Measurements from ENCODE around the gene IDH3G. TPM values are rescaled to one million over a fixed set of nuclear protein-coding genes. Genes with fewer than 3 reads are reported as not detected.
A peak's percentile ranks its signal among the peaks of the same experiment; 100 is the strongest.

Gene IDH3G
- total and polyA plus RNA-seq, 9 donors = 30.6 to 62.4 (median 53.9) TPM

GRCh38 chrX:153768311-153769157 is 25.6 kb downstream of the IDH3G start:
- H3K4me1 ChIP-seq (ENCODE audit: control insufficient read depth, insufficient read depth, low read length) = peaks cover 14% of the 10 kb centered on the region
- no peak overlapping the region for H3K4me3 ChIP-seq (ENCODE audit: low read length)
- 77% methylated on average over 18 of the region's 22 CpGs for WGBS (ENCODE audit: insufficient coverage)
- no peaks in the 10 kb centered on the region for H3K9me3 ChIP-seq (replicated peaks; ENCODE audit: control insufficient read depth, low read depth, low read length)
- no peak for DNase-seq
- H3K27me3 ChIP-seq (ENCODE audit: control insufficient read depth, insufficient read depth, low read length) = peaks cover 2% of the 10 kb centered on the region
- H3K36me3 ChIP-seq (ENCODE audit: control insufficient read depth, insufficient read depth, low read length) = no peaks in the 10 kb centered on the region
- no peak overlapping the region for H3K27ac ChIP-seq (ENCODE audit: low read length)

- Histone ChIP-seq H3K4me3 (ENCODE audit: low read length) (no peak overlapping the region), H3K9me3 (replicated peaks; ENCODE audit: control insufficient read depth, low read depth, low read length) (no peaks in the 10 kb centered on the region), H3K36me3 (ENCODE audit: control insufficient read depth, insufficient read depth, low read length) (no peaks in the 10 kb centered on the region), H3K27ac (ENCODE audit: low read length) (no peak overlapping the region), H3K4me1 (ENCODE audit: control insufficient read depth, insufficient read depth, low read length) (peaks cover 14% of the 10 kb centered on the region), H3K27me3 (ENCODE audit: control insufficient read depth, insufficient read depth, low read length) (peaks cover 2% of the 10 kb centered on the region)
- DNase-seq = no peak
- 91% methylated on average over 20 of the region's 20 CpGs for WGBS (ENCODE audit: insufficient coverage)
Measured at GRCh38 chrX:153767674-153768055, 26.5 kb downstream of the IDH3G start.

- no peak overlapping the region for H3K27ac ChIP-seq (ENCODE audit: low read length)
- DNase-seq = peak; percentile 2
- H3K27me3 ChIP-seq (ENCODE audit: control insufficient read depth, insufficient read depth, low read length) = peaks cover 2% of the 10 kb centered on the region
- peaks cover 14% of the 10 kb centered on the region for H3K4me1 ChIP-seq (ENCODE audit: control insufficient read depth, insufficient read depth, low read length)
- no peak overlapping the region for H3K4me3 ChIP-seq (ENCODE audit: low read length)
- no peaks in the 10 kb centered on the region for H3K9me3 ChIP-seq (replicated peaks; ENCODE audit: control insufficient read depth, low read depth, low read length)
- no peaks in the 10 kb centered on the region for H3K36me3 ChIP-seq (ENCODE audit: control insufficient read depth, insufficient read depth, low read length)
- 79% methylated on average over 56 of the region's 56 CpGs for WGBS (ENCODE audit: insufficient coverage)
Measured at GRCh38 chrX:153766871-153767673, 27.1 kb downstream of the IDH3G start.

- Histone ChIP-seq H3K9me3 (replicated peaks; ENCODE audit: control insufficient read depth, low read depth, low read length) (no peaks in the 10 kb centered on the region), H3K4me3 (ENCODE audit: low read length) (no peak overlapping the region), H3K27me3 (ENCODE audit: control insufficient read depth, insufficient read depth, low read length) (peaks cover 2% of the 10 kb centered on the region), H3K36me3 (ENCODE audit: control insufficient read depth, insufficient read depth, low read length) (no peaks in the 10 kb centered on the region), H3K4me1 (ENCODE audit: control insufficient read depth, insufficient read depth, low read length) (peaks cover 14% of the 10 kb centered on the region), H3K27ac (ENCODE audit: low read length) (no peak overlapping the region)
- 62% methylated on average over 16 of the region's 21 CpGs for WGBS (ENCODE audit: insufficient coverage)
- DNase-seq = peak; percentile 30
Measured at GRCh38 chrX:153766098-153766817, 27.9 kb downstream of the IDH3G start.

GRCh38 chrX:153765138-153766079 is 28.8 kb downstream of the IDH3G start:
- H3K4me3 ChIP-seq (ENCODE audit: low read length) = no peak overlapping the region
- H3K9me3 ChIP-seq (replicated peaks; ENCODE audit: control insufficient read depth, low read depth, low read length) = no peaks in the 10 kb centered on the region
- peaks cover 14% of the 10 kb centered on the region for H3K4me1 ChIP-seq (ENCODE audit: control insufficient read depth, insufficient read depth, low read length)
- 86% methylated on average over 20 of the region's 27 CpGs for WGBS (ENCODE audit: insufficient coverage)
- H3K27ac ChIP-seq (ENCODE audit: low read length) = no peak overlapping the region
- peaks cover 2% of the 10 kb centered on the region for H3K27me3 ChIP-seq (ENCODE audit: control insufficient read depth, insufficient read depth, low read length)
- H3K36me3 ChIP-seq (ENCODE audit: control insufficient read depth, insufficient read depth, low read length) = no peaks in the 10 kb centered on the region
- DNase-seq = no peak

- peaks cover 14% of the 10 kb centered on the region for H3K4me1 ChIP-seq (ENCODE audit: control insufficient read depth, insufficient read depth, low read length)
- peaks cover 2% of the 10 kb centered on the region for H3K27me3 ChIP-seq (ENCODE audit: control insufficient read depth, insufficient read depth, low read length)
- H3K27ac ChIP-seq (ENCODE audit: low read length) = no peak overlapping the region
- 89% methylated on average over 5 of the region's 7 CpGs for WGBS (ENCODE audit: insufficient coverage)
- no peaks in the 10 kb centered on the region for H3K36me3 ChIP-seq (ENCODE audit: control insufficient read depth, insufficient read depth, low read length)
- no peak for DNase-seq
- H3K9me3 ChIP-seq (replicated peaks; ENCODE audit: control insufficient read depth, low read depth, low read length) = no peaks in the 10 kb centered on the region
- no peak overlapping the region for H3K4me3 ChIP-seq (ENCODE audit: low read length)
Measured at GRCh38 chrX:153764786-153765137, 29.4 kb downstream of the IDH3G start.

- 28% methylated on average over 18 of the region's 26 CpGs for WGBS (ENCODE audit: insufficient coverage)
- Histone ChIP-seq H3K27me3 (ENCODE audit: control insufficient read depth, insufficient read depth, low read length) (peaks cover 2% of the 10 kb centered on the region), H3K36me3 (ENCODE audit: control insufficient read depth, insufficient read depth, low read length) (no peaks in the 10 kb centered on the region), H3K27ac (ENCODE audit: low read length) (no peak within 1 kb of the TSS), H3K4me1 (ENCODE audit: control insufficient read depth, insufficient read depth, low read length) (peaks cover 14% of the 10 kb centered on the region), H3K4me3 (ENCODE audit: low read length) (no peak within 1 kb of the TSS), H3K9me3 (replicated peaks; ENCODE audit: control insufficient read depth, low read depth, low read length) (no peaks in the 10 kb centered on the region)
- peak; percentile 60 for DNase-seq
Measured at GRCh38 chrX:153763989-153764755, 30.0 kb downstream of the IDH3G start, which contains the start of gene PLXNB3. PLXNB3 (plus strand) TSS chrX:153764249; CDS start chrX:153765536, 1,287 bp downstream.

GRCh38 chrX:153763298-153763932 is 30.8 kb downstream of the IDH3G start:
- Histone ChIP-seq H3K9me3 (replicated peaks; ENCODE audit: control insufficient read depth, low read depth, low read length) (no peaks in the 10 kb centered on the region), H3K4me3 (ENCODE audit: low read length) (no peak overlapping the region), H3K27ac (ENCODE audit: low read length) (no peak overlapping the region), H3K4me1 (ENCODE audit: control insufficient read depth, insufficient read depth, low read length) (peaks cover 14% of the 10 kb centered on the region), H3K36me3 (ENCODE audit: control insufficient read depth, insufficient read depth, low read length) (no peaks in the 10 kb centered on the region), H3K27me3 (ENCODE audit: control insufficient read depth, insufficient read depth, low read length) (peaks cover 2% of the 10 kb centered on the region)
- DNase-seq = no peak
- 84% methylated on average over 18 of the region's 18 CpGs for WGBS (ENCODE audit: insufficient coverage)
